Left ventricle myocardium inferior (tissue), 1 donor: ENCODE data around the gene GPLD1. TPM values are rescaled to one million over a fixed set of nuclear protein-coding genes. Genes with fewer than 3 reads are reported as not detected.

Experiments
- DNase-seq: peaks from one replicate; pipeline ENCODE4 v3.0.0-alpha.2; 2020
- H3K27ac ChIP-seq: fragments of 200-600 bp; replicated peaks from 2 replicates; pipeline ENCODE4 v1.8.0; 2021
- H3K27me3 ChIP-seq: fragments of 200-600 bp; 2 replicates; pipeline ENCODE4 v1.8.0; 2021; ENCODE audit warnings: low read depth
- H3K36me3 ChIP-seq: fragments of 200-600 bp; 2 replicates; pipeline ENCODE4 v1.8.0; 2021
- H3K4me1 ChIP-seq: fragments of 200-600 bp; 2 replicates; pipeline ENCODE4 v1.8.0; 2021
- H3K4me3 ChIP-seq: fragments of 200-600 bp; 2 replicates; pipeline ENCODE4 v1.8.0; 2021; ENCODE audit warnings: mild to moderate bottlenecking, moderate library complexity
- H3K9me3 ChIP-seq: fragments of 200-600 bp; replicated peaks from 2 replicates; pipeline ENCODE4 v1.8.0; 2021
- CTCF ChIP-seq: fragments of 200-600 bp; IDR thresholded peaks from 2 replicates; pipeline ENCODE4 v1.8.0; 2021; ENCODE audit warnings: antibody characterized with exemption, mild to moderate bottlenecking, borderline replicate concordance
- intact Hi-C: fragments of 100-400 bp; cut with micrococcal nuclease; formaldehyde crosslinking; loops from one replicate; pipeline ENCODE4 v1.11.0; 2022
- total RNA-seq: library from RNA; stranded (reverse); fragmentation: NEBNext Ultra II Directional; extraction: Animal tissue kit (Norgen Biotek cat#: 25700); gene quantifications from one replicate; pipeline ENCODE4 v1.2.1, GENCODE V29; 2021
- donor health status: DM: no; HTN: yes; CAD: no; lungs with severe emphysema.

Gene GPLD1
- total RNA-seq, 1 donor from 2014 or later = 0.71 TPM

DNA sequence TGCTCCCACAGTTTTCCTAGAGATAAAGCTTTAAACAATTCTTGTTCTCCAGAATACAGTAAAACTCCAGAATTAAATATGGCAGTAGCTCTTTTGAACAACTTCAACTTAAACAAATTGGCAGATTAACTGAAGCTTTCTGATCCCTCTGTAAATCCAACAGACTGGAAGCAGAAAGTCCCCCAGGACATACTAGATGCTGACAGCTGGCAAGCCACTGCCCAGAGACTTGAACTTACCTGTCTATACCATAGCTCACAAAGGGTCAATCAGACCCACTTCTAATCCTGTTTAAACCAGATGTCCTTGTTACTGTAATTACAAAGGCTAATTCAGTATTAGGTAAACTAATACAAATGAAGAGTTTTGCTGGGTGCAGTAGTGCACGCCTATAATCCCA, 12.3 kb downstream of the GPLD1 start:
- H3K27ac ChIP-seq = no peak overlapping the region
- H3K9me3 ChIP-seq = no peaks in the 10 kb centered on the region
- TF ChIP-seq CTCF = no peak
- H3K27me3 ChIP-seq = no peaks in the 10 kb centered on the region
- H3K36me3 ChIP-seq = no peaks in the 10 kb centered on the region
- intact Hi-C loops = no loop called here
- DNase-seq = no peak
- no peak overlapping the region for H3K4me3 ChIP-seq
- H3K4me1 ChIP-seq = peaks cover 7% of the 10 kb centered on the region

DNA sequence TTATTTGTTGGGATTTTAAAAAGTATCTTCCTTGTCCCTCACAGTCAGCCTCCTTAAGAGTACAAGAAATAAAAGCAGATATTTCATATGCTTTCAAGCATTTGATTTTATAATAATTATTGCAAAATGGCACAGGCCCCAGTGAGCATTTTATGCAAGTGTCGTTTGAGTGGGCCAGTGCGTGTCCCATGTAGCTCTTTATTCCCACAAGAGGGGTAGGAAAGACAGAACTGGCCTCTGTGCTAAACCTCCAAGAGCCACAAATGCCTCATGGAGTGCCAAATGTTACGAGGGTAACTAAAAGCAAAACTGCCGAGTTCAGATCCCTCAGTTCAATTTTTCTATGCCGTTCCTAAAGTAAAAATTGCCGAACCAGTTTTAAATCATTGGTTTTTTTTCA, 12.7 kb downstream of the GPLD1 start:
- no peak overlapping the region for H3K27ac ChIP-seq
- H3K9me3 ChIP-seq = no peaks in the 10 kb centered on the region
- H3K4me3 ChIP-seq = no peak overlapping the region
- intact Hi-C loops = no loop called here
- H3K27me3 ChIP-seq = no peaks in the 10 kb centered on the region
- no peak for DNase-seq
- no peaks in the 10 kb centered on the region for H3K36me3 ChIP-seq
- H3K4me1 ChIP-seq = peaks cover 7% of the 10 kb centered on the region
- TF ChIP-seq CTCF = no peak

- intact Hi-C loops = no loop called here
- Histone ChIP-seq H3K36me3 (no peaks in the 10 kb centered on the region), H3K27me3 (no peaks in the 10 kb centered on the region), H3K27ac (no peak overlapping the region), H3K9me3 (no peaks in the 10 kb centered on the region), H3K4me3 (no peak overlapping the region), H3K4me1 (no peaks in the 10 kb centered on the region)
- no peak for DNase-seq
- TF ChIP-seq CTCF = no peak
Observed at GRCh38 chr6:24472181-24472580, 17.2 kb downstream of the GPLD1 start.

- DNase-seq = no peak
- no peak overlapping the region for H3K27ac ChIP-seq
- no peaks in the 10 kb centered on the region for H3K9me3 ChIP-seq
- intact Hi-C loops = no loop called here
- no peaks in the 10 kb centered on the region for H3K27me3 ChIP-seq
- TF ChIP-seq CTCF = no peak
- no peak overlapping the region for H3K4me3 ChIP-seq
- H3K4me1 ChIP-seq = no peaks in the 10 kb centered on the region
- H3K36me3 ChIP-seq = no peaks in the 10 kb centered on the region
Observed at GRCh38 chr6:24469811-24470210, 19.6 kb downstream of the GPLD1 start.

- Histone ChIP-seq H3K9me3 (no peaks in the 10 kb centered on the region), H3K27ac (no peak overlapping the region), H3K4me1 (no peaks in the 10 kb centered on the region), H3K27me3 (no peaks in the 10 kb centered on the region), H3K4me3 (no peak overlapping the region), H3K36me3 (no peaks in the 10 kb centered on the region)
- DNase-seq = no peak
- no peak for TF ChIP-seq CTCF
- intact Hi-C loops = no loop called here
Observed at GRCh38 chr6:24464253-24465038, 24.9 kb downstream of the GPLD1 start.
